Trophoblast cell (in vitro differentiated cells and primary cell): ENCODE data around the gene KDM4F.
"Not testable (repeated sequence)": the region's sequence is repeated elsewhere in the genome, so short reads cannot be mapped to it uniquely, and the experiment has no call there.

Source experiments
- DNase-seq, 2 donors: peaks; one replicate each; pipeline ENCODE4 v3.0.0-alpha.2; 2016
- H2AFZ ChIP-seq: 2 replicates; pipeline ENCODE4 v1.6.1; 2013; ENCODE audit warnings: low read length, moderate library complexity, mild to moderate bottlenecking; ENCODE audit not compliant: insufficient read depth, poor library complexity
- H2AK5ac ChIP-seq: 2 replicates; pipeline ENCODE4 v1.6.1; 2013; ENCODE audit warnings: mild to moderate bottlenecking, low read length
- H2BK120ac ChIP-seq: 2 replicates; pipeline ENCODE4 v1.6.1; 2013; ENCODE audit warnings: low read length, mild to moderate bottlenecking, moderate library complexity; ENCODE audit not compliant: insufficient read depth, poor library complexity
- H2BK12ac ChIP-seq: 2 replicates; pipeline ENCODE4 v1.6.1; 2013; ENCODE audit warnings: mild to moderate bottlenecking, low read length, moderate library complexity
- H2BK5ac ChIP-seq: 2 replicates; pipeline ENCODE4 v1.6.1; 2013; ENCODE audit warnings: low read length, low read depth, moderate library complexity, mild to moderate bottlenecking; ENCODE audit not compliant: poor library complexity
- H3K14ac ChIP-seq: 2 replicates; pipeline ENCODE4 v1.6.1; 2013; ENCODE audit warnings: mild to moderate bottlenecking, low read length
- H3K18ac ChIP-seq: 2 replicates; pipeline ENCODE4 v1.6.1; 2013; ENCODE audit warnings: mild to moderate bottlenecking, low read length
- H3K23ac ChIP-seq: 2 replicates; pipeline ENCODE4 v1.6.1; 2013; ENCODE audit warnings: low read length
- H3K27ac ChIP-seq: 2 replicates; pipeline ENCODE4 v1.5.1; 2013; ENCODE audit warnings: low read depth, mild to moderate bottlenecking, inconsistent platforms, low read length, moderate library complexity
- H3K27me3 ChIP-seq: 2 replicates; pipeline ENCODE4 v1.6.1; 2013; ENCODE audit warnings: inconsistent platforms, mild to moderate bottlenecking, low read length, moderate library complexity; ENCODE audit not compliant: insufficient read depth
- H3K36me3 ChIP-seq, 2 experiments: 1 replicate in 1 of 2; 2 replicates in 1 of 2; pipeline ENCODE4 v1.6.1; 2013; ENCODE audit warnings: low read length in 2 of 2, mild to moderate bottlenecking in 2 of 2, moderate library complexity in 1 of 2; ENCODE audit not compliant: insufficient read depth in 2 of 2, control insufficient read depth in 1 of 2
- H3K4ac ChIP-seq: 2 replicates; pipeline ENCODE4 v1.6.1; 2013; ENCODE audit warnings: low read depth, mild to moderate bottlenecking, low read length, moderate library complexity
- H3K4me1 ChIP-seq, 2 experiments: 1 replicate in 1 of 2; 2 replicates in 1 of 2; pipeline ENCODE4 v1.6.1; 2013; ENCODE audit warnings: low read length in 2 of 2, mild to moderate bottlenecking in 2 of 2, moderate library complexity in 1 of 2; ENCODE audit not compliant: insufficient read depth in 2 of 2, control insufficient read depth in 1 of 2
- H3K4me2 ChIP-seq: 2 replicates; pipeline ENCODE4 v1.6.1; 2013; ENCODE audit warnings: inconsistent platforms, mild to moderate bottlenecking, low read length, moderate library complexity
- H3K4me3 ChIP-seq: 2 replicates; pipeline ENCODE4 v1.5.1; 2013; ENCODE audit warnings: mild to moderate bottlenecking, low read depth, low read length, inconsistent platforms
- H3K79me1 ChIP-seq: one replicate; pipeline ENCODE4 v1.6.1; 2013; ENCODE audit warnings: low read length
- H3K79me2 ChIP-seq: 2 replicates; pipeline ENCODE4 v1.6.1; 2013; ENCODE audit warnings: low read length, mild to moderate bottlenecking; ENCODE audit not compliant: control insufficient read depth, insufficient read depth, poor library complexity
- H3K9ac ChIP-seq: 2 replicates; pipeline ENCODE4 v1.6.1; 2013; ENCODE audit warnings: mild to moderate bottlenecking, low read length
- H3K9me3 ChIP-seq: 2 replicates; pipeline ENCODE4 v1.6.1; 2013; ENCODE audit warnings: low read depth, mild to moderate bottlenecking, control low read depth, inconsistent platforms, low read length; ENCODE audit not compliant: insufficient read depth
- H4K12ac ChIP-seq: 2 replicates; pipeline ENCODE4 v1.6.1; 2013; ENCODE audit warnings: low read depth, mild to moderate bottlenecking, low read length, moderate library complexity
- H4K8ac ChIP-seq: 2 replicates; pipeline ENCODE4 v1.6.1; 2013; ENCODE audit warnings: low read depth, mild to moderate bottlenecking, low read length, moderate library complexity
- H4K91ac ChIP-seq: one replicate; pipeline ENCODE4 v1.6.1; 2013; ENCODE audit warnings: low read depth, mild to moderate bottlenecking, low read length, moderate library complexity
- WGBS: extraction: QIAGEN DNeasy Blood & Tissue Kit; methylation state at CpG from one replicate; pipeline ENCODE4 v1.1.7; 2013; ENCODE audit warnings: missing lambda C conversion rate; ENCODE audit not compliant: insufficient read length, insufficient coverage; ENCODE audit errors: extremely low coverage; 5-methylcytosine and 5-hydroxymethylcytosine counted together

The KDM4F gene

GRCh38 chr11:95037356-95038035, 11.7 kb upstream of the KDM4F start:
- not testable (repeated sequence) for H4K8ac ChIP-seq, H3K9ac ChIP-seq, H3K79me2 ChIP-seq, H2AK5ac ChIP-seq, H3K27ac ChIP-seq, H2BK120ac ChIP-seq, H3K4me3 ChIP-seq, H2BK5ac ChIP-seq, H3K18ac ChIP-seq, H3K4me2 ChIP-seq, H2AFZ ChIP-seq, H4K91ac ChIP-seq, H3K36me3 ChIP-seq, H4K12ac ChIP-seq, H3K4ac ChIP-seq, H3K27me3 ChIP-seq, H3K23ac ChIP-seq, H3K14ac ChIP-seq, H3K4me1 ChIP-seq, H3K9me3 ChIP-seq, H3K79me1 ChIP-seq, H2BK12ac ChIP-seq
- peak in 1 of 2 donors; percentile 18 for DNase-seq
- WGBS = no CpG with 5 or more reads among the region's 71 CpGs

DNA sequence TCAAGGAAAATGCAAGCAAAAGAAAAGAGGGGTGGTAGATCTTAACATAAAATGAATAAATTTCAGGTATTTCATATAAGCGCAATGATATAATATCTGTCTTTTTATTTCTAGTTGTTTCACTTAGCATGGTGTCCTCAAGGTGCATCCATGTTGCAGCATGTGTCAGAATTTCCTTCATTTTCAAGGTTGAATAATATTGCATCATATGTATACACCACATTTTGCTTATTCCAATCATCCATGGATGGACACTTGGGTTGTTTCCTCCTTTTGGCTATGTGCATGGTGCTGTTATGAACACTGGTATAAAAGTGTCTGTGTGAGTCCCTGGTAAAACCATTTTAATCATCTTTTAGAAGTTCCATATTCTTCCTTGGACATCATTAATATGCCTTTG, 7.0 kb upstream of the KDM4F start:
- Histone ChIP-seq H3K14ac (no peak overlapping the region), H2BK5ac (no peak overlapping the region), H3K27me3 (no peaks in the 10 kb centered on the region), H3K9me3 (peaks cover 4% of the 10 kb centered on the region), H3K18ac (no peak overlapping the region), H4K12ac (no peak overlapping the region), H3K36me3 (no peaks in the 10 kb centered on the region), H2BK12ac (no peak overlapping the region), H3K4ac (no peak overlapping the region), H3K4me2 (no peak overlapping the region), H3K79me2 (no peaks in the 10 kb centered on the region), H2BK120ac (no peak overlapping the region), H3K27ac (no peak overlapping the region), H4K91ac (no peak overlapping the region), H2AFZ (no peak overlapping the region), H4K8ac (no peak overlapping the region), H3K4me1 (no peaks in the 10 kb centered on the region), H3K4me3 (no peak overlapping the region), H2AK5ac (no peak overlapping the region), H3K9ac (no peak overlapping the region), H3K23ac (no peak overlapping the region), H3K79me1 (no peaks in the 10 kb centered on the region)
- no CpG with 5 or more reads among the region's 1 CpG for WGBS
- DNase-seq = no peak

GRCh38 chr11:95042906-95043305, 6.3 kb upstream of the KDM4F start:
- H3K18ac ChIP-seq = no peak overlapping the region
- H3K36me3 ChIP-seq = no peaks in the 10 kb centered on the region
- H2BK5ac ChIP-seq = no peak overlapping the region
- H2BK12ac ChIP-seq = no peak overlapping the region
- H3K27ac ChIP-seq = no peak overlapping the region
- H3K4me1 ChIP-seq = no peaks in the 10 kb centered on the region
- no peaks in the 10 kb centered on the region for H3K79me2 ChIP-seq
- H2AK5ac ChIP-seq = no peak overlapping the region
- no peak overlapping the region for H4K8ac ChIP-seq
- no peaks in the 10 kb centered on the region for H3K27me3 ChIP-seq
- no peak overlapping the region for H3K9ac ChIP-seq
- peaks cover 3% of the 10 kb centered on the region for H3K9me3 ChIP-seq
- no peak overlapping the region for H3K4me3 ChIP-seq
- H4K12ac ChIP-seq = no peak overlapping the region
- H2BK120ac ChIP-seq = no peak overlapping the region
- H2AFZ ChIP-seq = no peak overlapping the region
- no CpG with 5 or more reads among the region's 3 CpGs for WGBS
- no peaks in the 10 kb centered on the region for H3K79me1 ChIP-seq
- H3K23ac ChIP-seq = no peak overlapping the region
- no peak overlapping the region for H4K91ac ChIP-seq
- no peak overlapping the region for H3K4me2 ChIP-seq
- H3K4ac ChIP-seq = no peak overlapping the region
- no peak for DNase-seq
- H3K14ac ChIP-seq = no peak overlapping the region

GRCh38 chr11:95044010-95044409, 5.2 kb upstream of the KDM4F start:
- no peaks in the 10 kb centered on the region for H3K27me3 ChIP-seq
- H3K4me3 ChIP-seq = no peak overlapping the region
- no peak overlapping the region for H4K91ac ChIP-seq
- no peak overlapping the region for H3K4me2 ChIP-seq
- no peak overlapping the region for H2BK5ac ChIP-seq
- no peak overlapping the region for H3K14ac ChIP-seq
- no peak overlapping the region for H2BK120ac ChIP-seq
- WGBS = no CpG with 5 or more reads among the region's 4 CpGs
- H3K27ac ChIP-seq = no peak overlapping the region
- no peaks in the 10 kb centered on the region for H3K79me2 ChIP-seq
- H3K9me3 ChIP-seq = no peaks in the 10 kb centered on the region
- no peak overlapping the region for H3K23ac ChIP-seq
- H3K4me1 ChIP-seq = no peaks in the 10 kb centered on the region
- no peaks in the 10 kb centered on the region for H3K79me1 ChIP-seq
- no peak overlapping the region for H4K8ac ChIP-seq
- H4K12ac ChIP-seq = no peak overlapping the region
- no peak for DNase-seq
- no peaks in the 10 kb centered on the region for H3K36me3 ChIP-seq
- no peak overlapping the region for H2AK5ac ChIP-seq
- no peak overlapping the region for H3K9ac ChIP-seq
- H2BK12ac ChIP-seq = no peak overlapping the region
- H3K18ac ChIP-seq = no peak overlapping the region
- H2AFZ ChIP-seq = no peak overlapping the region
- no peak overlapping the region for H3K4ac ChIP-seq
